T-helper 2 cell treated with Interferon-gamma antibody and Interleukin-4, amounts not matched to agents 5 μg/mL and 100 μg/mL, for 36 hours (primary cell): ENCODE measurements around the gene GPR22.

ENCODE experiments used
- DNase-seq: peaks from one replicate; pipeline ENCODE4 v3.0.0; 2021; ENCODE audit warnings: low spot score
- H3K27ac Mint-ChIP-seq: one replicate; pipeline ENCODE4 v1.8.0; 2021; ENCODE audit warnings: mild to moderate bottlenecking, mixed read lengths
- H3K27me3 Mint-ChIP-seq: one replicate; pipeline ENCODE4 v1.8.0; 2021; ENCODE audit warnings: low read depth, mixed read lengths
- H3K36me3 Mint-ChIP-seq: one replicate; pipeline ENCODE4 v1.8.0; 2021; ENCODE audit warnings: low read depth, mixed read lengths
- H3K4me1 Mint-ChIP-seq: one replicate; pipeline ENCODE4 v1.8.0; 2021; ENCODE audit warnings: low read depth, mixed read lengths
- H3K4me3 Mint-ChIP-seq: one replicate; pipeline ENCODE4 v1.8.0; 2022; ENCODE audit warnings: mild to moderate bottlenecking, moderate library complexity, mixed read lengths
- H3K9me3 Mint-ChIP-seq: one replicate; pipeline ENCODE4 v1.8.0; 2021; ENCODE audit warnings: mixed read lengths

Gene GPR22

DNA sequence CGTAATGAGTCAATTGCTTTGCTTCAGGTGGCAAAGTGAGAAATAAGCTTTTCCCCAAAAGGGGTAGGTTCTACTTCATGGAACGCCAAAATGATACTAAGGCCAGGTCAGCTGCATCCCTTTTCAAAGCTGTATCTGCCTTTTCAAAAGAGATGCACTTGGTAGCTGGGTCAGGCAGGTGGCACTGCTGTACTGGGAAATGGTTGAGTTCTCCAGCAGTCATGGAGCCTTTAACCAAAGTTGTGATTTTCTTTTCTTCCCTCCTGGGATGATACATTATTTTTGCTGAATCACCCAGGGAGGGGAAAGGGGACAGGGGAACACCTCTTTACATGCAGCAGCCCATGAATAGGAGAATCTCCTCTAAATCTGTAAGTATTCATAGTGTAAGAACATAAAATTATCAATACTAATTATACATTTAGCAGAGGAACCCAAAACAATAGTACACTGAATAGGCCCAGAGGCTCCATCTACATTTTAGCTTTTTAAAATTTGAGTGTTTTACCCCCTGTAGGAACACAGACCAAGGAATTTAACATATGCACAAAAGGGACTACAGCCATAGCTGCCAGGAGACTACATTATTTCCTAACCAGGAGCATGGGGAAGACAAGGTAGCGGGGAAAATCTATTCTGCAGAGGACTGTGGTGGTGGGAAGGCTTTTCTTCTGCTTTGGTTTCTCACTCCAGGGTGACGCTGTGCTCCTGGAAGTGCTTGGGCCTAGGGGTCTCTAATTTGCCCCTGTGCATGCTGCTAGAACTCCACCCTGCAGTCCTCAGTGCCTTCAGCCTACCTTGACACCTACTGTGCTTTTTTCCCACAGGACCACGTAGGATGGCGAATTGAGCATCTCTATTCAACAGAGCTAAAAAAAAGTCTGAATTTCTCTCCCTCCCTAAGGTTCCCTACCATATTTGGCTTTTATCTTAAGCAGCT, 6.4 kb upstream of the GPR22 start:
- DNase-seq, result peak; percentile 23
- H3K4me3 Mint-ChIP-seq, result no peak overlapping the region
- H3K9me3 Mint-ChIP-seq, result no peaks in the 10 kb centered on the region
- H3K27ac Mint-ChIP-seq, result no peak overlapping the region
- H3K4me1 Mint-ChIP-seq, result no peaks in the 10 kb centered on the region
- H3K36me3 Mint-ChIP-seq, result peaks cover 2% of the 10 kb centered on the region
- no peaks in the 10 kb centered on the region for H3K27me3 Mint-ChIP-seq

DNA sequence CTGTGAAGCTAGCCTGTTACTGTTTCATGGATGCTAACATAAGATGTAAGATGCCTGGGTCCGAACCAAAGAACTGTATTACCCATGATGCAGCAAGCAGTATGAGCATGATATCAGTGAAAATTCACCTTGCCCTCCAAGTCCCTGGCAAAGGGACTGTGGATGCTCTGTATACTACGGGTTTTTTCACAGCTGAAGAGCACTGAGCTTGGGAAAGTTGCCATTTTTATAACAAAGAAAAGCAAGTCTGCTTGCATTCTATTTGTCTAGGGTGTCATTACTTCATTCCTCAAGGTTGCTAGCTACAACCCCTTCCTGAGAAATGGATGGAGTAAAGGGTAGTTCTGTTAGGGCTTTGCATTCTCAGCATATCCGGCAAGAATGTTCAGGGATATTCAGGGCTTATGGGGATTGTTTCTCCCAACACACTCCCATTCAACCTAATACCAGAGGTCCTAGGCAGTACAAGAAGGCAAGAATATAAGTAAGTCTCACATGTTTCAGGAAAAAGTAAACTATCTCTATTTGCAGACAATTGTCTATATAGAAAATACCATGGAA, 5.1 kb upstream of the GPR22 start:
- H3K27me3 Mint-ChIP-seq, result no peaks in the 10 kb centered on the region
- no peaks in the 10 kb centered on the region for H3K4me1 Mint-ChIP-seq

DNA sequence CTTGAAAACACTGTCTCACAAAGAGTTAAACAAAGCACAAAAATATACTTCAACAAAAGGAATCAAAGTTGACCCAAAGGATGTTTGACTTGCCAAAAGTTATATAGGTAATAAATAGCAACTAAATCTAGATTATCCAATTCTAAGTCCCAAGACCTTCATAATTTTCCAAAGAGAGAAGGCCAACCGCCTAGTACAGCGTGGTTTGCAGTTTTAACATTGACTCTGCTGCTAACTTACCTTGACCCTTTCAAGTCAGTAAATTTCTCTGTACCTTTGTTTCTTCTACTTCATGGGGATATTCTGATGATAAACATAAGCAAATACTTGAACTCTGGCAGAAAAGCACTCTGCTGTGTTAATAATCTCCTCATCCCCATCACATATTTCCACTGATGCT, 1.9 kb upstream of the GPR22 start:
- no peak overlapping the region for H3K27ac Mint-ChIP-seq
- H3K4me3 Mint-ChIP-seq, result no peak overlapping the region

More for the DNA sequence above, 5.1 kb upstream of the GPR22 start:
- H3K4me3 Mint-ChIP-seq, result no peak overlapping the region
- no peaks in the 10 kb centered on the region for H3K36me3 Mint-ChIP-seq
- no peaks in the 10 kb centered on the region for H3K9me3 Mint-ChIP-seq
- no peak for DNase-seq
- H3K27ac Mint-ChIP-seq, result no peak overlapping the region

DNA sequence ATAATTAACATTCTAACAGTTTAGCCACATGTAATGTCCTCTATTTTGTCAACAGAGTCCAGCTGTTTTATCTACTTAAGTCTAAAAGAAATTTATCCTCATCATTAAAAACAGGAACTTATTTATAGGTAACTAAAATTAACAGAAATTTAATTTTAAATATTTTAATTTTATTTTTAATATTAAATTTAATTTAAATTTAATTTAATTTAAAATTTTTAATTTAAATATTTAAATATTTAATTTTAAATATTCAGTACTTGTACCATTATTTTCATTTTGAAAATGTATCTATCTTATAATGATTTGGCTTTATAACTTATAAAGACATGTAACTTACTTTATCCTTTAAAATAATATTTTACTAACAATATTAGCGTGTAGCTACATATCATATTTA, 1.0 kb upstream of the GPR22 start:
- Mint-ChIP-seq H3K27ac (no peak overlapping the region), H3K36me3 (no peaks in the 10 kb centered on the region), H3K27me3 (no peaks in the 10 kb centered on the region), H3K4me3 (no peak overlapping the region), H3K4me1 (no peaks in the 10 kb centered on the region), H3K9me3 (no peaks in the 10 kb centered on the region)
- DNase-seq, result no peak

More for the DNA sequence above, 1.9 kb upstream of the GPR22 start:
- no peak for DNase-seq
- Mint-ChIP-seq H3K9me3 (no peaks in the 10 kb centered on the region), H3K27me3 (no peaks in the 10 kb centered on the region), H3K36me3 (no peaks in the 10 kb centered on the region), H3K4me1 (no peaks in the 10 kb centered on the region)

DNA sequence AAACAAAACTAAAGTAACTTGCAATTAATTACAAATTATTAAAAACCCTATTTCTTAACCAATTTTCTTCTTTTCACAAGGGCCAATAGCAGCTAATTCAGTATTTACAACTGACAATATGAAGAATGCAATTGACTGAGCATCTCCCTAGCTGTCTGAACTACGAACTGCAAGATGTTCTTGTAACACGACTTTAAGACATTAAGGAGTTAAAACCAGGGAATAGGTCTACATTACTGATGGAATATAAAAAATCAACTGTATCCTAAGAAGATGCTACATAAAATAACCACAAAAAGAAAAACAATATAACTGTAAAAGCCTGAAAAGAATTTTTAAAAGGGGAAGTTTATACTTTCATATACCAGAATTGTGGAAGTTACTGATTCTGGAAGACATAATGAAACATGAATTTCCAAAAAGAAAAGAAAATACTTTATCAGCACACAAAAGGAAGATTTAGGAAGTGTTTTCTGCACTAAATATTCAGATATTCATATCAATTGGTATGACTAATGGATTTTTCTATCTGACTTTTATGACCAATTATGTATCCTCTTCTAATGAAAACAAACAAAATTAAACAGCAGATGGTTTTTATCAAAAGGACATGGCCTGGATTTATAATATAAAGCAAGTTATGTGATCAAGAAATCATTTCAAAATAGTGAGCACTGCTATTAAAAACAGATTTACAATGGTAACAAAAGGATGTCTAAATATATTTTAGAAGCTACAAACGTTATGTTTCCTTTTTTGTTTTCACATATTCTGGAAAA, 1.6 kb downstream of the GPR22 start:
- Mint-ChIP-seq H3K27me3 (no peaks in the 10 kb centered on the region), H3K27ac (no peak overlapping the region), H3K9me3 (no peaks in the 10 kb centered on the region), H3K36me3 (no peaks in the 10 kb centered on the region), H3K4me1 (no peaks in the 10 kb centered on the region), H3K4me3 (no peak overlapping the region)
- no peak for DNase-seq

DNA sequence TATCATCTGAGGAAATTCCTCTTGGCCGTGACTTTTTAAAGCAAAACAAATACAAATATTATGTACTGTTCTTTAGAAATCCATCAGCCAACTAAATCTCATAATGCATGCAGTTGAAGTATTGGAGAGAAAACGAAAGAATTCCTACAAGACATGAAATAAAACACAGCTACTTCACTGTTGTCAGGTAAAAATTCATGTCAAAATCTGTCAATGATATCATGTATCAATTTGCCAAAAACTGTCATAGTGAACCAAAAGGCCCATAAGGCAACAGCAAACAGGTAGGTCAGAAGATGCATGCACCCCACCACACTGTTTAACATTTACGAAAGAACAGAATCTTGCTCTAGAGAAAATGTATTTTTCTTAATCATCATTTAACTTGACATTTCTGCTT, 2.3 kb downstream of the GPR22 start:
- no peaks in the 10 kb centered on the region for H3K27me3 Mint-ChIP-seq
- H3K9me3 Mint-ChIP-seq, result no peaks in the 10 kb centered on the region
- no peak for DNase-seq
- no peaks in the 10 kb centered on the region for H3K4me1 Mint-ChIP-seq
- no peaks in the 10 kb centered on the region for H3K36me3 Mint-ChIP-seq
- H3K27ac Mint-ChIP-seq, result no peak overlapping the region
- H3K4me3 Mint-ChIP-seq, result no peak overlapping the region

DNA sequence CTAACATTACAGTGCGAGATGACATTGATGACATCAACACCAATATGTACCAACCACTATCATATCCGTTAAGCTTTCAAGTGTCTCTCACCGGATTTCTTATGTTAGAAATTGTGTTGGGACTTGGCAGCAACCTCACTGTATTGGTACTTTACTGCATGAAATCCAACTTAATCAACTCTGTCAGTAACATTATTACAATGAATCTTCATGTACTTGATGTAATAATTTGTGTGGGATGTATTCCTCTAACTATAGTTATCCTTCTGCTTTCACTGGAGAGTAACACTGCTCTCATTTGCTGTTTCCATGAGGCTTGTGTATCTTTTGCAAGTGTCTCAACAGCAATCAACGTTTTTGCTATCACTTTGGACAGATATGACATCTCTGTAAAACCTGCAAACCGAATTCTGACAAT, 4.3 kb downstream of the GPR22 start:
- H3K36me3 Mint-ChIP-seq, result no peaks in the 10 kb centered on the region
- DNase-seq, result no peak
- H3K27me3 Mint-ChIP-seq, result no peaks in the 10 kb centered on the region
- H3K9me3 Mint-ChIP-seq, result no peaks in the 10 kb centered on the region
- no peak overlapping the region for H3K27ac Mint-ChIP-seq
- H3K4me1 Mint-ChIP-seq, result no peaks in the 10 kb centered on the region
- no peak overlapping the region for H3K4me3 Mint-ChIP-seq

DNA sequence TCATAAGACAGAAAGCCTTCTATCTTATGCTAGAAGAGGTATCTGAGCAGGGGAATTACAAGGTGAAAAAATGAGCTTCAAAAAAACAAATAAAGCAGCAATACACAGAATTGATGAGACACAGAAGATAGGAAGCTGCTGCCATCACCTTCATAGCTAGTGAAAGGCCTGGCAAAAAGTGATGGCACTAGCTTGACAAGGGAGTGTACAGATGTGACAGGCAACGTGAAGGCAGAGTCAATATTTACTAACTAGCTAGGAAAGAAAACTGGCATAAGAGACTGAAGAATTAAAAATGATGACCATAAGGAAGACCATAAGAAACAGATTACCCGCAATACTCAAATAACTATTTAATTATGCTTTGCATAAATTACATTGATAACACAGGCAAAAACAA, 9.4 kb downstream of the GPR22 start:
- no peaks in the 10 kb centered on the region for H3K27me3 Mint-ChIP-seq
- H3K27ac Mint-ChIP-seq, result no peak overlapping the region
- no peak overlapping the region for H3K4me3 Mint-ChIP-seq
- no peaks in the 10 kb centered on the region for H3K4me1 Mint-ChIP-seq
- DNase-seq, result no peak
- no peaks in the 10 kb centered on the region for H3K36me3 Mint-ChIP-seq
- no peaks in the 10 kb centered on the region for H3K9me3 Mint-ChIP-seq

DNA sequence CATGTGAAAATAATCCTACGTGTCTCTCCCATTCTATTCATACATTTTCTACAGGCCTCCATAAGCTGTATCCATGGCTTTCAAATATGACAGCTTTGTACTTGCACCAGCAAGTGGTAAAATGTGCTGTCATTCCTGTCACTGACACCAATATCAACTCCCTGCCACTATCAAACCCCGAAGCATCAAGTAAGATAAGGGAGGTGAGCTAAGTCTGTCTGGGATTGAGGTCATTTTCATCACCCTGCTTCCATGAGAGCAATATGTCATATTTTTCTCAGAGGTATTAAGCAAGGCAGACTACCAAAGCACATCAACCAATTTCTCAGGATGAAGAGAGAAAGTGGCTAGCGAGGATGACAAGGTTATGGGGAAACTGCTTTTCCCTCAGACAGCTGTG, 11.1 kb downstream of the GPR22 start:
- Mint-ChIP-seq H3K4me1 (peaks cover 5% of the 10 kb centered on the region), H3K9me3 (no peaks in the 10 kb centered on the region), H3K27ac (no peak overlapping the region), H3K4me3 (no peak overlapping the region), H3K27me3 (no peaks in the 10 kb centered on the region), H3K36me3 (no peaks in the 10 kb centered on the region)
- DNase-seq, result no peak

DNA sequence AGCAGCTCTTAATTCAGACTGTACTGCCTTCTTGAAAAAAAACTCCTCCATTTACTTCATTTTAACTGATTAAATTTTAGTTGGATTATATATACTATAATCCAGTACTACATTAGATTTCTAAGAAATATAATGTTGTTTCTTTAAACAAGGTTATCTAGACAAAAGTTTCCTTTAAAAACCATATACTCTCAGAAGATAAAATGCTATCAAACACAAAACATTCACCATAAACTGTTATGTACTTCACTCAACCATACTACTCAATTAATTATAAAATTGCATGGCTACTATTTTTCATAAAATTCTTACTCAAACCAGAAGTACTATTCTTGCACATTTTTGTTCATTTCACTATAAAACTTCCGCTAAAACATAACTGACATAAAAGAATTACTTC, 12.7 kb downstream of the GPR22 start:
- H3K27ac Mint-ChIP-seq, result no peak overlapping the region
- H3K36me3 Mint-ChIP-seq, result no peaks in the 10 kb centered on the region
- peaks cover 7% of the 10 kb centered on the region for H3K4me1 Mint-ChIP-seq
- H3K27me3 Mint-ChIP-seq, result no peaks in the 10 kb centered on the region
- DNase-seq, result no peak
- no peak overlapping the region for H3K4me3 Mint-ChIP-seq
- no peaks in the 10 kb centered on the region for H3K9me3 Mint-ChIP-seq

DNA sequence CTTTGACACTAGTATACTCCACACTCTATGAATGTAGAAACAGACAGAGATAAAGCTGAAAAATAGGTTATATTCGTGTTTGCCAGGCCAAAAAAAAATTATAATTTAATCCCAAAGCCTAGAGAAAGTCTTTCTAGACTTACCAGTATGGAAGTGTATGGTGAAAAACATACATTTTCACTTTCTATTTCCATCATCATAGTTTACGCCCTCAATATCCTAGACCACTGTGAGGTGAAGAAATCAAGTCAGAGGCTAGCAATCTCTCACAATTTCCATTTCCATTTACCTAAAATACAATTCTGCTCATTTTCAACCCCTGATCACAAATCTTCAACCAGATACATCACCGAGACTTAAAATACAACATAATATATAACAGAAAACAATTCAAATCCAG, 16.2 kb downstream of the GPR22 start:
- Mint-ChIP-seq H3K4me3 (no peak overlapping the region), H3K27me3 (no peaks in the 10 kb centered on the region), H3K27ac (no peak overlapping the region), H3K9me3 (no peaks in the 10 kb centered on the region), H3K4me1 (peaks cover 7% of the 10 kb centered on the region), H3K36me3 (no peaks in the 10 kb centered on the region)
- no peak for DNase-seq

DNA sequence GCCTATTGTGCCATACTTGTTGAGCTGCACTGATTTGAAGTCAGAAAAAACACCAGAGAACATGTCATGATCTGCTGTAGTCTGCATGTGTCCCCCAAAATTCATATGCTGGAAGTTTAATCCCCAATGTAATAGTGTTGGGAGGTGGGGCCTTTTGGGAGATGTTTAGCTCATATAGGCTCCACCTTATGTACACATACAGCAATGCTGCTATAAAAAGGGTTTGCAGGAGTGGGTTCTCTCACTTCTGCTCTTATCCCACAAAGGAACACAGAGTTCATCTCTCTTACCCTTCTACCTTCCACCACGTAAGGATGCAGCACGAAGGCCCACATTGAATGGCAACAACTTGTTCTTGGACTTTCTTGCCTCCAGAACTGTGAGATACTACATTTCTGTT, 23.0 kb downstream of the GPR22 start:
- Mint-ChIP-seq H3K27me3 (no peaks in the 10 kb centered on the region), H3K4me1 (peaks cover 7% of the 10 kb centered on the region), H3K4me3 (no peak overlapping the region), H3K9me3 (no peaks in the 10 kb centered on the region), H3K36me3 (peaks cover 7% of the 10 kb centered on the region), H3K27ac (no peak overlapping the region)
- DNase-seq, result no peak

DNA sequence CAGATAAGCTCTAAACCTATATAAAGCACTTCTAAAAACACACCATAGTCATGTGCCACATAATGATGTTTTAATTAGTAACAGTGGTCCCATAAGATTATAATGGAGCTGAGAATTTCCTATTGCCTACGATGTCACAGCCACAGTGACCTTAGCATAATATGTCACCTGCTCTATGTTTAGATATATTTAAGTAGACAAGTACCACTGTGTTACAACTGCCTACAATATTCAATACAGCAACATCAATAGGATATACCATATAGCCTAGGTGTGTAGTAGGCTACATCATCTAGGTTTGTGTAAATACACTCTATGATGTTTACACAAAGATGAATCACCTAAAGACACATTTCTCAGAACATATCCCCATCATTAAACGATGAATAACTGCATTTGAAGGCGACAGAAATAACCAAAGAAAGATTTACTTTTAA, 24.5 kb downstream of the GPR22 start:
- Mint-ChIP-seq H3K27ac (no peak overlapping the region), H3K4me3 (no peak overlapping the region), H3K27me3 (no peaks in the 10 kb centered on the region), H3K4me1 (peaks cover 7% of the 10 kb centered on the region), H3K36me3 (peaks cover 7% of the 10 kb centered on the region), H3K9me3 (no peaks in the 10 kb centered on the region)
- no peak for DNase-seq

DNA sequence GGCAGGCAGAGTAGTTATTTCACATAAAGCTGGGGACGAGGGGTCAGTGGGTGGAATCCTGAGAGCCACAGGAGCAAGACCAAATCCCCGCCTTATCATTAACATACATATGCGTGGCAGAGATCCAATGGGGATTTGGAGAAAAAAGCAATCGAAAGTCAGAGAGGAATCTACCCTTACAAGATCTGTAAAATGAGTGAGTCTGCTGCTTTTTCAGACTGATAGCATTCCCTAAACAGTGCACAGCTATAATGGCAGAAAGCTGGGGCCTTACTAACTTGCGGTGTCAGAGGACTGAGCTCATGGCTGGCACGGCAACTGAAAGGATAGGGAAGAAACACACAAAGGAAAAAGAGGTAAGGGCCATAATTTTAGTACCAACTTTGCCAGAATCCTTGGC, 25.0 kb downstream of the GPR22 start:
- Mint-ChIP-seq H3K36me3 (peaks cover 7% of the 10 kb centered on the region), H3K4me3 (no peak overlapping the region), H3K27me3 (no peaks in the 10 kb centered on the region), H3K4me1 (peaks cover 7% of the 10 kb centered on the region), H3K27ac (no peak overlapping the region), H3K9me3 (no peaks in the 10 kb centered on the region)
- no peak for DNase-seq
